OCI-LY7 (cell line): ENCODE results near the gene IFI27L1. TPM values are rescaled to one million over a fixed set of nuclear protein-coding genes. Genes with fewer than 3 reads are reported as not detected.
"Not testable (repeated sequence)": the region's sequence is repeated elsewhere in the genome, so short reads cannot be mapped to it uniquely, and the experiment has no call there.

Experiments used
- BruUV-seq: library from RNA; stranded (reverse); fragments of 400-500 nt; replicated peaks from 2 replicates; lab custom pipeline; 2021; lab: Mats Ljungman, UMichigan
- CTCF ChIA-PET: fragments of 300-600 bp; sonication (Branson Sonifier 250); formaldehyde crosslinking; loops from one replicate; lab custom pipeline; 2022; ENCODE audit warnings: antibody characterized with exemption; ENCODE audit not compliant: unreplicated experiment; lab: Charles Lee
- POLR2A ChIA-PET: fragments of 300-600 bp; sonication (Branson Sonifier 250); formaldehyde crosslinking; loops from one replicate; lab custom pipeline; 2022; ENCODE audit warnings: antibody characterized with exemption; lab: Charles Lee
- DNase-seq: peaks from one replicate; pipeline ENCODE4 v3.0.0-alpha.2; 2015; ENCODE audit warnings: low spot score
- H2AFZ ChIP-seq: fragments of 200-600 bp; sonication (generic), shearing (Covaris generic); 2 replicates; pipeline ENCODE4 v1.6.1; 2014; ENCODE audit warnings: mild to moderate bottlenecking, antibody characterized with exemption, low read length, moderate library complexity
- H3K27ac ChIP-seq: fragments of 200-600 bp; sonication (generic); 2 replicates; pipeline ENCODE4 v1.5.1; 2014; ENCODE audit warnings: mixed run types, low read depth, mild to moderate bottlenecking, moderate library complexity, low read length, inconsistent platforms; ENCODE audit not compliant: poor library complexity, severe bottlenecking
- H3K36me3 ChIP-seq: fragments of 200-600 bp; sonication (generic); 2 replicates; pipeline ENCODE4 v1.6.1; 2014; ENCODE audit warnings: mild to moderate bottlenecking, antibody characterized with exemption, low read length, moderate library complexity, mixed read lengths; ENCODE audit not compliant: insufficient read depth
- H3K4me1 ChIP-seq: fragments of 200-600 bp; sonication (generic); 2 replicates; pipeline ENCODE4 v1.5.1; 2014; ENCODE audit warnings: mild to moderate bottlenecking, low read length; ENCODE audit not compliant: insufficient read depth, poor library complexity, severe bottlenecking
- H3K4me2 ChIP-seq: fragments of 200-600 bp; sonication (generic); 2 replicates; pipeline ENCODE4 v1.6.1; 2014; ENCODE audit warnings: mild to moderate bottlenecking, low read length
- H3K4me3 ChIP-seq: fragments of 200-600 bp; sonication (generic); 2 replicates; pipeline ENCODE4 v1.5.1; 2014; ENCODE audit warnings: mild to moderate bottlenecking, low read depth, low read length; ENCODE audit not compliant: poor library complexity, severe bottlenecking
- H3K79me2 ChIP-seq: fragments of 200-600 bp; sonication (generic); 2 replicates; pipeline ENCODE4 v1.6.1; 2016; ENCODE audit warnings: low read depth, mild to moderate bottlenecking, low read length, moderate library complexity, mixed read lengths; ENCODE audit not compliant: insufficient read depth
- H3K9me2 ChIP-seq: fragments of 200-600 bp; sonication (generic); 2 replicates; pipeline ENCODE4 v1.6.1; 2016; ENCODE audit warnings: mild to moderate bottlenecking, low read length, mixed read lengths; ENCODE audit not compliant: insufficient read depth
- H3K9me3 ChIP-seq: fragments of 200-600 bp; sonication (generic); 2 replicates; pipeline ENCODE4 v1.6.1; 2014; ENCODE audit warnings: mild to moderate bottlenecking, mixed run types, low read length, mixed read lengths
- H4K20me1 ChIP-seq: fragments of 200-600 bp; sonication (generic); 2 replicates; pipeline ENCODE4 v1.6.1; 2014; ENCODE audit warnings: mild to moderate bottlenecking, antibody characterized with exemption, low read length, moderate library complexity, mixed read lengths; ENCODE audit not compliant: insufficient read depth
- EZH2phosphoT487 ChIP-seq: fragments of 200-600 bp; sonication (generic); IDR thresholded peaks from 2 replicates; pipeline ENCODE4 v1.6.1; 2018; ENCODE audit warnings: low read depth, borderline replicate concordance, mild to moderate bottlenecking, mixed run types, antibody characterized with exemption, low read length, moderate library complexity, mixed read lengths
- intact Hi-C: fragments of 100-400 bp; cut with micrococcal nuclease; formaldehyde crosslinking; loops from one replicate; pipeline ENCODE4 v1.10.0; 2022; ENCODE audit not compliant: unreplicated experiment
- total RNA-seq, 2 experiments: library from RNA; depleted of rRNA in 1 of 2; stranded (reverse); fragments of >200 nt in 1 of 2; shearing (Covaris generic) in 1 of 2; gene quantifications; 2 replicates each; pipeline ENCODE4 v1.2.3, GENCODE V29; 2014 to 2022
- TF ChIP-seq, protein P1 (sequence below): fragments of 200-600 bp; sonication (generic); conservative IDR thresholded peaks from 2 replicates; pipeline ENCODE4 v1.5.1; 2014; ENCODE audit warnings: mild to moderate bottlenecking, antibody characterized with exemption, low read length, moderate library complexity, mixed read lengths

Gene IFI27L1
- total RNA-seq, 2 experiments from 2014 or later = 49.0 to 61.5 TPM

DNA sequence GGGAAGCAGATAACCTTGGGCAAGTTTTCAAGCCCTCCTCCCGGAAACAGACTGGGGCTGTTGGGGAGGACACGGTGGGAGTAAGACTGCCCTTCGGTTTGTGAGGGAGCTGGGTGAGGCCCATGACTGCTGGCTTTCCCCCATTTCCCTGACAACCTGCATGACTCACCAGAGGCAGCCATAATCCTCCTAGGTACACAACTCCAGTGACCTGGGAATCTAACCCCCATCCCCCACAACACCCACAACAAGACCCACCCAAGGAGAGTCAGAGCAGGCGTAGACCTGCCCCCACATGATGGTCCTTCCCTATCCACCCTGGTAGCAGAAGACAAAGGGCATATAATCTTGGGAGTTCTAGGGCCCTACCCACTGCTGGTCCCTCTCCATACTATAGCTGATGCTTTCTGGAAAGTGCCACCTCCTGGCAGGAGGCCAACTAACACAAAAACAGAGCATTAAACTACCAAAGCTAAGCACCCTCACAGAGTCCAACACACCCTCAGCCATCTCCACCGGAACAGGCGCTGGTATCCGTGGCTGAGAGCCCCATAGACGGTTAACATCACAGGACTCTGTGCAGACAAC lies 14.9 kb upstream of the IFI27L1 start:
- no peak overlapping the region for H3K4me2 ChIP-seq
- POLR2A ChIA-PET = no interaction called here
- no peak for DNase-seq
- peaks cover 26% of the 10 kb centered on the region; the same call in 1 of the 2 replicates for H3K9me3 ChIP-seq
- no peak overlapping the region for H2AFZ ChIP-seq
- H3K9me2 ChIP-seq = no peaks in the 10 kb centered on the region
- no TSS peak for BruUV-seq
- CTCF ChIA-PET = no interaction called here
- intact Hi-C loops = no loop called here
- peaks cover 67% of the 10 kb centered on the region for H3K79me2 ChIP-seq
- H3K4me1 ChIP-seq = no peaks in the 10 kb centered on the region
- no peak overlapping the region for H3K4me3 ChIP-seq
- no peaks in the 10 kb centered on the region for H4K20me1 ChIP-seq
- TF ChIP-seq EZH2phosphoT487 = no peak
- TF ChIP-seq, protein P1, sequence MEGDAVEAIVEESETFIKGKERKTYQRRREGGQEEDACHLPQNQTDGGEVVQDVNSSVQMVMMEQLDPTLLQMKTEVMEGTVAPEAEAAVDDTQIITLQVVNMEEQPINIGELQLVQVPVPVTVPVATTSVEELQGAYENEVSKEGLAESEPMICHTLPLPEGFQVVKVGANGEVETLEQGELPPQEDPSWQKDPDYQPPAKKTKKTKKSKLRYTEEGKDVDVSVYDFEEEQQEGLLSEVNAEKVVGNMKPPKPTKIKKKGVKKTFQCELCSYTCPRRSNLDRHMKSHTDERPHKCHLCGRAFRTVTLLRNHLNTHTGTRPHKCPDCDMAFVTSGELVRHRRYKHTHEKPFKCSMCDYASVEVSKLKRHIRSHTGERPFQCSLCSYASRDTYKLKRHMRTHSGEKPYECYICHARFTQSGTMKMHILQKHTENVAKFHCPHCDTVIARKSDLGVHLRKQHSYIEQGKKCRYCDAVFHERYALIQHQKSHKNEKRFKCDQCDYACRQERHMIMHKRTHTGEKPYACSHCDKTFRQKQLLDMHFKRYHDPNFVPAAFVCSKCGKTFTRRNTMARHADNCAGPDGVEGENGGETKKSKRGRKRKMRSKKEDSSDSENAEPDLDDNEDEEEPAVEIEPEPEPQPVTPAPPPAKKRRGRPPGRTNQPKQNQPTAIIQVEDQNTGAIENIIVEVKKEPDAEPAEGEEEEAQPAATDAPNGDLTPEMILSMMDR = no peak
- no peak overlapping the region for H3K27ac ChIP-seq
- H3K36me3 ChIP-seq = peaks cover 19% of the 10 kb centered on the region

DNA sequence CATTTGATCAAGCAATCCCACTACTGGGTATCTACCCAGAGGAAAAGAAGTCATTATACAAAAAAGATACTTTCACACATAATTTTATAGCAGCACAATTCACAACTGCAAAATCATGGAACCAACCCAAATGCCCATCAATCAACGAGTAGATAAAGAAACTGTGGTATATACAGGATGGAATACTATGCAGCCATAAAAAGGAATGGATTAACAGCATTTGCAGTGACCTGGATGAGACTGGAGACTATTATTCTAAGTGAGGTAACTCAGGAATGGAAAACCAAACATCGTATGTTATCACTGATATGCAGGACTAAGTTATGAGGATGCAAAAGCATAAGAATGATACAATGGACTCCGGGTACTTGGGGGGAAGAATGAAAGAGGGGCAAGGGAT lies 9.0 kb upstream of the IFI27L1 start:
- H3K36me3 ChIP-seq = peaks cover 44% of the 10 kb centered on the region
- BruUV-seq, H4K20me1 ChIP-seq, DNase-seq, H3K27ac ChIP-seq, POLR2A ChIA-PET, H2AFZ ChIP-seq, CTCF ChIA-PET, intact Hi-C loops, H3K4me2 ChIP-seq, H3K4me3 ChIP-seq, H3K4me1 ChIP-seq, H3K9me2 ChIP-seq: not testable (repeated sequence)
- peaks cover 46% of the 10 kb centered on the region for H3K9me3 ChIP-seq
- peaks cover 84% of the 10 kb centered on the region for H3K79me2 ChIP-seq

DNA sequence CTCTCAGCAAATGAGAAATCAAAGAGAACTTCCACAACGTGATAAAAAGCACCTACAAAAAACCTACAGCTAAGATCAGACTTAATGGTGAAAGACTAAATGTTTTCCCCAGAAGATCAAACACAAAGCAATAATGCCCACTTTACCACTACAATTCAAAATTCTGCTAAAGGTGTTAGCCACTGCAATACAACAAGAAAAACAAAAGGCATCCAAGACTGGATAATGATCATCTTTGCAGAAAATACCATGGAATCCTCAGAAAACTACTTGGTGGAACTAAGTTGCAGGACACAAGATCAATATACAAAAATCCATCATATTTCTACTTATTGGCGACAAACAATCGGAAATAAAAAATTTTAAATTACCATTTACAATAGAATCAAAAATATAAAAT lies 6.6 kb upstream of the IFI27L1 start:
- H3K4me3 ChIP-seq = no peak overlapping the region
- DNase-seq = no peak
- H3K9me3 ChIP-seq = peaks cover 30% of the 10 kb centered on the region
- no peak for TF ChIP-seq EZH2phosphoT487
- TF ChIP-seq, protein P1 = no peak
- ChIA-PET CTCF (no interaction called here), POLR2A (no interaction called here)
- H3K79me2 ChIP-seq = peaks cover 86% of the 10 kb centered on the region
- H3K27ac ChIP-seq = no peak overlapping the region
- intact Hi-C loops = no loop called here
- no peak overlapping the region for H3K4me2 ChIP-seq
- H4K20me1 ChIP-seq = peaks cover 4% of the 10 kb centered on the region; the same call in 1 of the 2 replicates
- H2AFZ ChIP-seq = no peak overlapping the region
- BruUV-seq = no TSS peak
- H3K4me1 ChIP-seq = peaks cover 24% of the 10 kb centered on the region
- no peaks in the 10 kb centered on the region for H3K9me2 ChIP-seq
- H3K36me3 ChIP-seq = peaks cover 67% of the 10 kb centered on the region
